ENCODE measurements around the gene ATAD2B.

Gene ATAD2B

GRCh38 chr2:23912054-23912453, 14.9 kb downstream of the ATAD2B start:
- H3K4me3 ChIP-seq (ENCODE audit: low read depth, low read length): no peak overlapping the region
- TF ChIP-seq CTCF (IDR thresholded peaks at IDR 0.05; ENCODE audit: insufficient read depth, low read depth, low read length, missing control alignments): no peak
- no peak for DNase-seq (ENCODE audit: low read depth)

- no peak for TF ChIP-seq CTCF (IDR thresholded peaks at IDR 0.05; ENCODE audit: insufficient read depth, low read depth, low read length, missing control alignments)
- no peak for DNase-seq (ENCODE audit: low read depth)
- no peak overlapping the region for H3K4me3 ChIP-seq (ENCODE audit: low read depth, low read length)
Measured at GRCh38 chr2:23905155-23905554, 21.8 kb downstream of the ATAD2B start.

GRCh38 chr2:23904692-23905091, 22.2 kb downstream of the ATAD2B start:
- no peak for TF ChIP-seq CTCF (IDR thresholded peaks at IDR 0.05; ENCODE audit: insufficient read depth, low read depth, low read length, missing control alignments)
- no peak overlapping the region for H3K4me3 ChIP-seq (ENCODE audit: low read depth, low read length)
- DNase-seq (ENCODE audit: low read depth): no peak

GRCh38 chr2:23904215-23904614, 22.7 kb downstream of the ATAD2B start:
- H3K4me3 ChIP-seq (ENCODE audit: low read depth, low read length): no peak overlapping the region
- no peak for TF ChIP-seq CTCF (IDR thresholded peaks at IDR 0.05; ENCODE audit: insufficient read depth, low read depth, low read length, missing control alignments)
- no peak for DNase-seq (ENCODE audit: low read depth)

GRCh38 chr2:23903034-23903433, 23.9 kb downstream of the ATAD2B start:
- no peak overlapping the region for H3K4me3 ChIP-seq (ENCODE audit: low read depth, low read length)
- no peak for DNase-seq (ENCODE audit: low read depth)
- TF ChIP-seq CTCF (IDR thresholded peaks at IDR 0.05; ENCODE audit: insufficient read depth, low read depth, low read length, missing control alignments): no peak

GRCh38 chr2:23901966-23902846, 24.7 kb downstream of the ATAD2B start:
- no peak for DNase-seq (ENCODE audit: low read depth)
- no peak for TF ChIP-seq CTCF (IDR thresholded peaks at IDR 0.05; ENCODE audit: insufficient read depth, low read depth, low read length, missing control alignments)
- no peak overlapping the region for H3K4me3 ChIP-seq (ENCODE audit: low read depth, low read length)

All from GM12865 (cell line).